Testis (tissue), 2 donors: ENCODE data around the gene KAT5.
"Not testable (repeated sequence)": the region's sequence is repeated elsewhere in the genome, so short reads cannot be mapped to it uniquely, and the experiment has no call there.

ENCODE experiments used
- CTCF ChIP-seq, 3 experiments: fragments of 450-650 bp in 2 of 3; fragments of 200-600 bp in 1 of 3; sonication (generic) in 1 of 3; IDR thresholded peaks; one replicate each; pipeline ENCODE4 v1.5.1; 2016 to 2019; ENCODE audit warnings: antibody characterized with exemption in 3 of 3, mild to moderate bottlenecking in 2 of 3, moderate library complexity in 1 of 3
- POLR2A ChIP-seq: fragments of 450-650 bp; IDR thresholded peaks from one replicate; pipeline ENCODE4 v1.6.1; 2017; ENCODE audit warnings: antibody characterized with exemption, mild to moderate bottlenecking, moderate library complexity

- TF ChIP-seq CTCF (IDR thresholded peaks at IDR 0.05); POLR2A: not testable (repeated sequence)
Measured at GRCh38 chr11:65691847-65692246, 20.2 kb upstream of the KAT5 start.
